ENCODE results near the gene DOCK1. TPM values are rescaled to one million over a fixed set of nuclear protein-coding genes. Genes with fewer than 3 reads are reported as not detected.

DOCK1 gene
- total RNA-seq, 1 experiment from 2014 or later, result 22.7 TPM

DNA sequence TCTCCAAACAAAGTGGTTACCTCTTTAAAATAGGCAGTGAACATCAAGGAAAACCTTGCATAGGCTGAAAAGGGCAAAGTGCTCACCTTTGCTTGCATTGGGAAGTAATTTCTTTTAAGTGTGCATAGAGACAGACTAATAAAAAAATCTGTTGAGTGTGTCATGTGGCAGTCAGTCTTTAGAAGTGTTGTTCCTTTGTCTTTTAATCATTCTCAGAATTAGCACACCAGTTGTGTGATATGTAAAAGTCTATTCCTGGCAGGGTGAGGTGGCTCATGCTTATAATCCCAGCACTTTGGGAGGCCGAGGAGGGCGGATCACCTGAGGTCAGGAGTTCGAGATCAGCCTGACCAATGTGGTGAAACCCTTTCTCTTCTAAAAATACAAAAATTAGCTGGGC lies 174.2 kb downstream of the DOCK1 start:
- in situ Hi-C loops (cut with HindIII; ENCODE audit: low pct_unique_long_range_greater_than_20kb, low sequenced_read_pairs), result no loop called here
- no peak for DNase-seq (ENCODE audit: low read depth, low spot score)

DNA sequence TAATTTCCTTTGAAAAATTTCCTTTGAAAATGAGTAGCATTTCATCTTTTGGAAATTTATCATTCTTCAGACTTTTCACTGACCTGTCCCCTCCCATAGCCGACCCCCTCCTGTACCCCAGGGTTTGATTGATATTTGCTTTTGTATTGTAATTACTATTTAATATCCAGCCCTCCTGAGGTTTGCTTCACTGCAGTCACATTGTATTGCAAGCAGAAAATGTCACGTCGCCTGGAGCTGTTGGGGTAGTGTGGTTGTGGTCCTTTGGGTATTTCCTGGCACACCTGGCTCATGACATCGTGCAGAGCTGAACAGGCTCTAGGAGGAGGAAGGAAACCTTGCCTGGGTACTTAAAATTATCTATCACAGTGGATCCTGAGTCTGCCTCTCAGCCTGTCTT lies 175.1 kb downstream of the DOCK1 start:
- DNase-seq (ENCODE audit: low read depth, low spot score), result no peak
- in situ Hi-C loops (cut with HindIII; ENCODE audit: low pct_unique_long_range_greater_than_20kb, low sequenced_read_pairs), result no loop called here

DNA sequence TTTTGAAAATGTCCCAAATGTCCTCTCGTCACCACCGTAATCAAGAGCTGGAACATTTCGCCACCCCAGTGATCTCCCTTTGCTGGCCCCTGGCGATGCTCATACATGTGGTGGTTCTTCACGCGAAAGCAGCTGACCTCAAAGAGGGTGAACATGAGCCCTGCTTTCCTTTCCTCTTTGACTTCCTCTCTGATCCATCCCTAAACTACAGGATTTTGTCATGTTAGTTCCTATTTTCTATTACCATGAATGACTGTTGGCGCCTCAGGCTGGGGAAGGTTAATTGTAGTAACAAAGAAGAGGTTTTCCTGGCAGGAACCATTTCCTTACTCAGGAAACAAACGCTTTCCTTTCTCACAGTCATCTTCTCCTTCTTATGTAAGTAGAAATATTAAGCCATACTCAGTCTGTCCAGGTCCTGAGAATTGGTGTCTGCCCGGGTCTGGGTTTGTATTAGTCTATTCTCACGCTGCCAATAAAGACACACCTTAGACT lies 176.7 kb downstream of the DOCK1 start:
- in situ Hi-C loops (cut with HindIII; ENCODE audit: low pct_unique_long_range_greater_than_20kb, low sequenced_read_pairs), result no loop called here

GRCh38 chr10:127082651-127083050 lies 177.4 kb downstream of the DOCK1 start:
- DNase-seq (ENCODE audit: low read depth, low spot score), result no peak
- in situ Hi-C loops (cut with HindIII; ENCODE audit: low pct_unique_long_range_greater_than_20kb, low sequenced_read_pairs), result no loop called here

More for the DNA sequence above, 176.7 kb downstream of the DOCK1 start:
- no peak for DNase-seq (ENCODE audit: low read depth, low spot score)

- no peak for DNase-seq (ENCODE audit: low read depth, low spot score)
- in situ Hi-C loops (cut with HindIII; ENCODE audit: low pct_unique_long_range_greater_than_20kb, low sequenced_read_pairs), result no loop called here
These were observed 180.7 kb downstream of the DOCK1 start for GRCh38 chr10:127085957-127086356.

- in situ Hi-C loops (cut with HindIII; ENCODE audit: low pct_unique_long_range_greater_than_20kb, low sequenced_read_pairs), result no loop called here
- DNase-seq (ENCODE audit: low read depth, low spot score), result no peak
These were observed 183.7 kb downstream of the DOCK1 start for GRCh38 chr10:127088908-127089307.

GRCh38 chr10:127089446-127089845 lies 184.2 kb downstream of the DOCK1 start:
- in situ Hi-C loops (cut with HindIII; ENCODE audit: low pct_unique_long_range_greater_than_20kb, low sequenced_read_pairs), result no loop called here
- DNase-seq (ENCODE audit: low read depth, low spot score), result no peak

- in situ Hi-C loops (cut with HindIII; ENCODE audit: low pct_unique_long_range_greater_than_20kb, low sequenced_read_pairs), result no loop called here
- no peak for DNase-seq (ENCODE audit: low read depth, low spot score)
These were observed 184.9 kb downstream of the DOCK1 start for GRCh38 chr10:127090138-127090537.

DNA sequence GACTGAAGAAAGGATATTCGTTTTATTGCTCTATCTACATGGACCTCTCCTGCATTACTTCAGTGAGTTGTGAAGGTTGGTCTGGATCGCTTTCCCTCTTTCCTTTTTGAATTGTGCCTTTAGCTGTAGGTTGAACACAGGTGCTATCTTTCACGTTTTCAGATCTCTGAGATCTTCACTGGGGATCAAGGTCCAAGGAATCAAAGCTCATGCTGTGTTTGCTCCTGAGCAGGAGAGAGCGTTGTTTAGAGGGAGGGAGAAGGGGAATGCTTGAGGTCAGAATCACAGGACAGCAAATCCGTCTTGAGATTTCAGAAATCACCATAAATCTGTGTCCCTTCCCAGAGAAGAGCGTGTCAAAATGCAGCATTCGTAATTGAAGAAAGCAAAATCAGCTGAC lies 186.1 kb downstream of the DOCK1 start:
- DNase-seq (ENCODE audit: low read depth, low spot score), result no peak
- in situ Hi-C loops (cut with HindIII; ENCODE audit: low pct_unique_long_range_greater_than_20kb, low sequenced_read_pairs), result no loop called here

- in situ Hi-C loops (cut with HindIII; ENCODE audit: low pct_unique_long_range_greater_than_20kb, low sequenced_read_pairs), result no loop called here
- DNase-seq (ENCODE audit: low read depth, low spot score), result no peak
These were observed 187.7 kb downstream of the DOCK1 start for GRCh38 chr10:127092916-127093315.

DNA sequence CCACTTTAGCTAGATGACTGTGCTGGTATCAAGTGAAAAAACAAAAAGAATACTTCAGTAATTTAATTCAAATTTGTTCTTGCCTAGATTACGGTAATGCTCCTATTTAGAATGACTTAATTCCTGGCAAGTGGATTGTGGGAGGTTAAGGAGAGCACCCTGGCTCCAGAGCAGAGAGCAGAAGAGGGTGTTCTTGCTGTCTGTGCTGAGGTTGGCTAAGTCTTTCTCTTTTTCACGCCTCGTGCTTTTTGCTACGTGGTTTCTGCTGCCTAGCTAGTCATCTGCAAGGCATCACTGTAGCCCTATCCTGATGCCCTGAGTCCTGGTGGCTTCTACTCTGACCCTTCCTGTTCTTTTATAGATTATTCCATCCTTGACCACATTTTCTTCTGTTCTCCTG lies 189.8 kb downstream of the DOCK1 start:
- no peak for DNase-seq (ENCODE audit: low read depth, low spot score)
- in situ Hi-C loops (cut with HindIII; ENCODE audit: low pct_unique_long_range_greater_than_20kb, low sequenced_read_pairs), result no loop called here

- in situ Hi-C loops (cut with HindIII; ENCODE audit: low pct_unique_long_range_greater_than_20kb, low sequenced_read_pairs), result no loop called here
- no peak for DNase-seq (ENCODE audit: low read depth, low spot score)
These were observed 195.9 kb downstream of the DOCK1 start for GRCh38 chr10:127100983-127101615.

- in situ Hi-C loops (cut with HindIII; ENCODE audit: low pct_unique_long_range_greater_than_20kb, low sequenced_read_pairs), result no loop called here
- DNase-seq (ENCODE audit: low read depth, low spot score), result no peak
These were observed 196.9 kb downstream of the DOCK1 start for GRCh38 chr10:127102176-127102575.

- in situ Hi-C loops (cut with HindIII; ENCODE audit: low pct_unique_long_range_greater_than_20kb, low sequenced_read_pairs), result no loop called here
- DNase-seq (ENCODE audit: low read depth, low spot score), result peak; percentile 2
These were observed 209.9 kb downstream of the DOCK1 start for GRCh38 chr10:127115100-127115499.

DNA sequence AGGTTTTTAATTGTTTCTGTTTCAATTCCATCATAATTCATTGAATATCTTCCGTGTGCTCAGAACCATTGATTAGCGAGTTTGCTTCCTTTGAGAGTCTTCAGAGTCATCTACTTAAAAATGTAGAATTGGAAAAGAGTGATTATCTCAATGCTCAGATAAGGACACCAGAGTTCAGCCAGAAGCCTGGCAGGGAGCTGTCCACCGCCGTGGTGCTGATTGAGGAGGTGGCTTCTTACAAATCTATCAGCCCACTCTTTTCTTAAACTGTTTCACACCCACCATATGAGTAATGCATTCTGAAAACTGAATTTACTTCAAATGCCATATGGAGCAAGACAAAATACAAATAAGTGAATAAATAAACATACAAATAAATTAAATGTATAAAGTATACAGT lies 211.9 kb downstream of the DOCK1 start:
- in situ Hi-C loops (cut with HindIII; ENCODE audit: low pct_unique_long_range_greater_than_20kb, low sequenced_read_pairs), result no loop called here
- DNase-seq (ENCODE audit: low read depth, low spot score), result peak; percentile 5

- in situ Hi-C loops (cut with HindIII; ENCODE audit: low pct_unique_long_range_greater_than_20kb, low sequenced_read_pairs), result no loop called here
- DNase-seq (ENCODE audit: low read depth, low spot score), result no peak
These were observed 212.8 kb downstream of the DOCK1 start for GRCh38 chr10:127118034-127118433.

DNA sequence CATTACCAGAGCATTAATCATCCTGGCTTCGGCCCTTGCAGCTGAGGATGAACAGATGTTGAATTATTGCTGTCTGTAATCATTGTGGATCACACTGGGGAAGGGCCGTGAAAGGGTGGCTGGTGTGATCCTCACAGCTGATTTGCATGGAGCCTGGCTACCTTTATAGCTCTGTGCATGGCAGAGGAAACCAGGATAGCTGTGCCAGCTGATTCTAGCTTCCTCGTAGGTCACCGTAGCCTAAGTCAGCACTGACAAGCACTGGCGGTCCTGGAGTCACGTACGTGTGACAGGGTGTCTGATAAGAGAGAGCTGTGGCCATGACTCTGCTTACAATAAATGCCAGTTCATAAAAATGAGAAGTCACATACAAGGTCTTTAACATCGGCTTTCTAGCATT lies 214.7 kb downstream of the DOCK1 start:
- in situ Hi-C loops (cut with HindIII; ENCODE audit: low pct_unique_long_range_greater_than_20kb, low sequenced_read_pairs), result no loop called here
- no peak for DNase-seq (ENCODE audit: low read depth, low spot score)

DNA sequence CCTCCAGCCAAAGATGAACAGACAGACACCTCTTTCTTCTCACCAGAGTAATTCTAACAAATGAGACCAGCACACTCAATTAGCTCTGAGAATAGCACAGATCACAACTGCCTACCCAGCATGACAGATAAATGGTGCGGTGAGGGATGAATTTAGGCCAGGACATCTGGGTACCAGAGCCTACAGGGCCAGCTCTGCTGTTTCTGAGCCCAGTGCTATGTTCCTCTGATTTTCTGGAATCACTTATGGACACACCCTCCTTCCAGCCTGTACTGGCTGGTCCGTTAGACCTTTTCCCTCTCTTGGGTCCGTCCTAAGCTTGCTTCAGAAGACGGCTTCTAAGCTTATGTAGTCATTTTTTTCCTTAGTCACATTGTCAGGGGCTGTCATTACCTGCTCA lies 217.6 kb downstream of the DOCK1 start:
- in situ Hi-C loops (cut with HindIII; ENCODE audit: low pct_unique_long_range_greater_than_20kb, low sequenced_read_pairs), result no loop called here
- DNase-seq (ENCODE audit: low read depth, low spot score), result no peak

DNA sequence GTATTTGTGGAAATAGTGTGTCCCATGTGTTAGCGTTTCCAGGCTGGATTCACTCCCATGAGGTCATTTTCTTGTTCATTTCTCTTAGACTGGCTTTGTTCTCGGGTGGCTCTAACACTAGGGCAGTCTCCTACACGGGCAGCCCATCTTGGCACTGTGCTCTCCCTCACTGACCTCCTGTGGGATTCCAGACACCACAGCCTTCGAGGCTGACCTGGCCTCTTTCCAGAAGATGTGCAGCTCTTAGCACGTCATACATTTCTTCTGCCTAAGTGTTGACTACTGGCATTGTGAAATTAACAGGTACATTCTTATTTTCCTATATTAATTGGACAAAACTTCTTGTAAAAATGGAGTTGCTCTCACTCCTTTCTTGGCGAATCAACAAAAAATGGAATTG lies 218.4 kb downstream of the DOCK1 start:
- in situ Hi-C loops (cut with HindIII; ENCODE audit: low pct_unique_long_range_greater_than_20kb, low sequenced_read_pairs), result no loop called here
- DNase-seq (ENCODE audit: low read depth, low spot score), result no peak

DNA sequence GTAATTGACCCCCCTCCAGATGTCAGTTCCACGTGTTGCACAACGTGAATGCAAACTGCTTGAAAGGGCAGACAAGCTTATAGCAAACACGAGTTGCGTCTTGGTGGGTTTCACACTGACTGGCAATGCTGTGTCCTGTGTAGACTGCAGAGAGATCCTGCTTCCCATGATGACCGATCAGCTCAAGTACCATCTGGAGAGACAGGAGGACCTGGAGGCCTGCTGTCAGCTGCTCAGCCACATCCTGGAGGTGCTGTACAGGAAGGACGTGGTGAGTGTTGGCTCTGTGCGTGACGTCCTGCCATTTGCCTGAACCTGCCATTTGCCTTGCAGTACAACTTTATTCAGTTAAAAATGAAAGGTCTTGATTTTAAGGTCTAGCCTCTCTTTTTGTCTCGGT lies 220.1 kb downstream of the DOCK1 start:
- in situ Hi-C loops (cut with HindIII; ENCODE audit: low pct_unique_long_range_greater_than_20kb, low sequenced_read_pairs), result no loop called here
- DNase-seq (ENCODE audit: low read depth, low spot score), result no peak
